Measurements from ENCODE around the gene JPT1.

DNA sequence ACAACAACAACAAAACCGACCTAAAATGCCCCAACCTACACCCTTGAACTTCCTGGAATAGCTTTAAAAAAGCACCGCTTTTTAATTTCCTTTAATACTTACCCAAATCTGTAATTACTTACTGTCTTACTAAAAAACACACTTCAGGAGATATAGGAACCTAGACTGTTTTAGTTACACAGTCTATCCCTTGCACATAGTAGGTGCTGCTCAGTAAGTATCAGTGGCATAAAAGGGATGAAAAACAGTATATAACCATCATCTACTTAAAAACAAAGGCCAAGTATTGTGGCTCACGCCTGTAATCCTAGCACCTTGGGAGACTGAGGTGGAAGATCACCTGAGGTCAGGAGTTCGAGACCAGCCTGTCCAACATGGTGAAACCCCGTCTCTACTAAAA is 22.3 kb upstream of the JPT1 start:
- TF ChIP-seq, protein P1, sequence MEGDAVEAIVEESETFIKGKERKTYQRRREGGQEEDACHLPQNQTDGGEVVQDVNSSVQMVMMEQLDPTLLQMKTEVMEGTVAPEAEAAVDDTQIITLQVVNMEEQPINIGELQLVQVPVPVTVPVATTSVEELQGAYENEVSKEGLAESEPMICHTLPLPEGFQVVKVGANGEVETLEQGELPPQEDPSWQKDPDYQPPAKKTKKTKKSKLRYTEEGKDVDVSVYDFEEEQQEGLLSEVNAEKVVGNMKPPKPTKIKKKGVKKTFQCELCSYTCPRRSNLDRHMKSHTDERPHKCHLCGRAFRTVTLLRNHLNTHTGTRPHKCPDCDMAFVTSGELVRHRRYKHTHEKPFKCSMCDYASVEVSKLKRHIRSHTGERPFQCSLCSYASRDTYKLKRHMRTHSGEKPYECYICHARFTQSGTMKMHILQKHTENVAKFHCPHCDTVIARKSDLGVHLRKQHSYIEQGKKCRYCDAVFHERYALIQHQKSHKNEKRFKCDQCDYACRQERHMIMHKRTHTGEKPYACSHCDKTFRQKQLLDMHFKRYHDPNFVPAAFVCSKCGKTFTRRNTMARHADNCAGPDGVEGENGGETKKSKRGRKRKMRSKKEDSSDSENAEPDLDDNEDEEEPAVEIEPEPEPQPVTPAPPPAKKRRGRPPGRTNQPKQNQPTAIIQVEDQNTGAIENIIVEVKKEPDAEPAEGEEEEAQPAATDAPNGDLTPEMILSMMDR (conservative IDR thresholded peaks at IDR 0.05; ENCODE audit: low read length): no peak
- no peak for TF ChIP-seq EZH2phosphoT487 (IDR thresholded peaks at IDR 0.05; ENCODE audit: borderline replicate concordance)

Measured in Loucy (cell line).